Measurements from ENCODE around the gene MDGA2. TPM values are rescaled to one million over a fixed set of nuclear protein-coding genes. Genes with fewer than 3 reads are reported as not detected.

Gene MDGA2
- total RNA-seq, 2 donors from 2014 or later, result 0.82 to 8.8 TPM

DNA sequence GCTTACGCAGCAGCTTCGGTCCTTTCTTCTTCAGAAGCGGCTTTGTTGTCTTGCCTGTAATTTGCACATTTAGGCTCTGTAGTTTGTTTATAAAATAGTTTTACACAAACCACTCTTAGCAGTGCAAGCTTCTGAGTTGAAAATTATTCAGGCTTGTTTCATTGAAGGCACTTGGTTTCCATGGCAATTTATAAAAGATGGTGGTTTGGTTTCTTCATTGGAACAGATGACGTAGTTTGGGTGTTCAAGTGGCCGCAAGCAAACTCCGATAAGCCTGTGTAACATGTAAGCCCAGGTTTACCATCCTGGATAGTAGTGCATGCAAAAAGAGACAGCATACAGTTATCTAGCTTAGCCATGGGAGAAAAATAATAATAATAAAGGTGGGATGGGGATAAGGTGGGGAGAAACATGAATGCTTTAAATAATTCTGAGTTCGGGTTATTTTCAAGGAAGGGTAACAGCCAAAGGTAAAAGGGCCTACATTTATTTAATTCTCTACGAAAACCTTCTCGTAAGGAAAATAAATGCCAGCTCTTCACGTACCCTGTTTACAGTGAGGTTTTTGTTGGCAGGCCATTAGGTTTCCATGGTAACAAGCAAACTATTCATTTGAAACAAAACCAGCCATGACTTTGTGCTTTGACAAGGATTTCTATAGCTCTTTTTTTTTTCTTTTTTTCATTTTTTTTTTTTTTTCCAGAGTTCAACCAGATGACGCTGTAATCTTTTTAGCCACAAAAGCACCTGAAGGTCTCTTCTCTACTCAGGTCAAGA, 834.3 kb downstream of the MDGA2 start:
- WGBS, 2 experiments (ENCODE audit: insufficient coverage in 1 of 2, insufficient read length in 1 of 2), result 80 to 94% methylated on average over 5 to 11 of the region's 11 CpGs
- H3K27me3 Mint-ChIP-seq (ENCODE audit: insufficient read depth), result no peaks in the 10 kb centered on the region
- Histone ChIP-seq H3K4me1 (ENCODE audit: control insufficient read depth, insufficient read depth, low read length) (no peaks in the 10 kb centered on the region), H3K27ac (ENCODE audit: low read depth, low read length) (peak overlapping the region; percentile 78), H3K27me3 (ENCODE audit: control insufficient read depth, insufficient read depth, low read length, poor library complexity, severe bottlenecking) (no peaks in the 10 kb centered on the region), H3K36me3 (ENCODE audit: control insufficient read depth, insufficient read depth, low read length) (no peaks in the 10 kb centered on the region), H3K9ac (ENCODE audit: extremely low read depth, low read length, poor library complexity, severe bottlenecking) (no peak overlapping the region), H3K4me3 (ENCODE audit: low read length) (no peak overlapping the region), H3K9me3 (ENCODE audit: control insufficient read depth, low read length) (no peaks in the 10 kb centered on the region)
- TF ChIP-seq, protein P1, sequence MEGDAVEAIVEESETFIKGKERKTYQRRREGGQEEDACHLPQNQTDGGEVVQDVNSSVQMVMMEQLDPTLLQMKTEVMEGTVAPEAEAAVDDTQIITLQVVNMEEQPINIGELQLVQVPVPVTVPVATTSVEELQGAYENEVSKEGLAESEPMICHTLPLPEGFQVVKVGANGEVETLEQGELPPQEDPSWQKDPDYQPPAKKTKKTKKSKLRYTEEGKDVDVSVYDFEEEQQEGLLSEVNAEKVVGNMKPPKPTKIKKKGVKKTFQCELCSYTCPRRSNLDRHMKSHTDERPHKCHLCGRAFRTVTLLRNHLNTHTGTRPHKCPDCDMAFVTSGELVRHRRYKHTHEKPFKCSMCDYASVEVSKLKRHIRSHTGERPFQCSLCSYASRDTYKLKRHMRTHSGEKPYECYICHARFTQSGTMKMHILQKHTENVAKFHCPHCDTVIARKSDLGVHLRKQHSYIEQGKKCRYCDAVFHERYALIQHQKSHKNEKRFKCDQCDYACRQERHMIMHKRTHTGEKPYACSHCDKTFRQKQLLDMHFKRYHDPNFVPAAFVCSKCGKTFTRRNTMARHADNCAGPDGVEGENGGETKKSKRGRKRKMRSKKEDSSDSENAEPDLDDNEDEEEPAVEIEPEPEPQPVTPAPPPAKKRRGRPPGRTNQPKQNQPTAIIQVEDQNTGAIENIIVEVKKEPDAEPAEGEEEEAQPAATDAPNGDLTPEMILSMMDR (conservative IDR thresholded peaks at IDR 0.05), result no peak
- H3K4me1 Mint-ChIP-seq, result no peaks in the 10 kb centered on the region
- H3K27ac Mint-ChIP-seq, result no peak overlapping the region
- no peak overlapping the region for H3K4me3 Mint-ChIP-seq
- no peaks in the 10 kb centered on the region for H3K36me3 Mint-ChIP-seq (ENCODE audit: low read depth)
- no peaks in the 10 kb centered on the region for H3K9me3 Mint-ChIP-seq
- DNase-seq, result no peak

DNA sequence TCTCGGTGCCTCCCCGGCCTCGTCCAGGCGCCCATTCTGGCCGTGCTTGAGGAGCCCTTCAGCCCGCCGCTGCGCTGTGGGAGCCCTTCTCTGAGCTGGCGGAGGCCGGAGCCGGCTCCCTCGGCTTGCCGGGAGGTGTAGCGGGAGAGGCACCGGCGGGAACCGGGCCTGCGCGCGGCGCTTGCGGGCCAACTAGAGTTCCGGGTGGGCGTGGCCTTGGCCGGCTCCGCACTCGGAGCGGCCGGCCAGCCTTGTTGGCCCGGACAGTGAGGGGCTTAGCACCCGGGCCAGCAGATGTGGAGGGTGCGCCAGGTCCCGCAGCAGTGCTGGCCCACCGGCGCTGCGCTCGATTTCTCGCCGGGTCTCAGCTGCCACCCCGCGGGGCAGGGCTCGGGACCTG, 855.1 kb downstream of the MDGA2 start:
- TF ChIP-seq, protein P1 (conservative IDR thresholded peaks at IDR 0.05), result no peak
- no peaks in the 10 kb centered on the region for H3K36me3 ChIP-seq (ENCODE audit: control insufficient read depth, insufficient read depth, low read length)
- Mint-ChIP-seq H3K4me1 (peaks cover 34% of the 10 kb centered on the region), H3K27ac (no peak overlapping the region), H3K4me3 (peak overlapping the region; percentile 29), H3K36me3 (ENCODE audit: low read depth) (no peaks in the 10 kb centered on the region), H3K9me3 (peaks cover 5% of the 10 kb centered on the region), H3K27me3 (ENCODE audit: insufficient read depth) (no peaks in the 10 kb centered on the region)
- WGBS, 2 experiments (ENCODE audit: insufficient coverage in 1 of 2, insufficient read length in 1 of 2), result 96 to 100% methylated on average over 7 to 42 of the region's 42 CpGs
- H3K4me3 ChIP-seq (ENCODE audit: low read length), result no peak overlapping the region
- peaks cover 16% of the 10 kb centered on the region for H3K4me1 ChIP-seq (ENCODE audit: control insufficient read depth, insufficient read depth, low read length)
- H3K9ac ChIP-seq (ENCODE audit: extremely low read depth, low read length, poor library complexity, severe bottlenecking), result no peak overlapping the region
- DNase-seq, result peak; percentile 49
- no peak overlapping the region for H3K27ac ChIP-seq (ENCODE audit: low read depth, low read length)
- no peaks in the 10 kb centered on the region for H3K9me3 ChIP-seq (ENCODE audit: control insufficient read depth, low read length)
- no peaks in the 10 kb centered on the region for H3K27me3 ChIP-seq (ENCODE audit: control insufficient read depth, insufficient read depth, low read length, poor library complexity, severe bottlenecking)

DNA sequence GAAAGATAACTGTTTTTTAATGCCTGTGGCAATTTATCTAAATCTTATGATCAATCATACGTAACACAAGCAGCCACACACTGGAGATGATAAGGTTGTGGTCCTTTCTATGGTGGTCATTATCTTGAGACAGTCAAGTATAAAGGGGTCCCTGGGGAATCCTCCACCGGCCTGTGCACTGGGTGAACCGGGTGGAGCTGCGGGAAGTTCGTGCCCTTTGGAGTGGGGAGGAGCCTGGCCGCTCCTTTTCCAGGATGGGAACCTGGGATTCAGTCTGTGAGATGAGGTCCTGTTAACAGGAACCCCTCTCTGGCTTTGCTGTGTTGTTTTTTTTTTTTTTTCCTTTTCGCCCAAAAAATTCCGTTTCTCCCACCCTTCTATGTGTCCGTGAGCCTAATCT, 856.3 kb downstream of the MDGA2 start:
- H3K36me3 Mint-ChIP-seq (ENCODE audit: low read depth), result no peaks in the 10 kb centered on the region
- H3K27ac ChIP-seq (ENCODE audit: low read depth, low read length), result no peak overlapping the region

More for the DNA sequence above, 856.3 kb downstream of the MDGA2 start:
- Histone ChIP-seq H3K27me3 (ENCODE audit: control insufficient read depth, insufficient read depth, low read length, poor library complexity, severe bottlenecking) (no peaks in the 10 kb centered on the region), H3K9ac (ENCODE audit: extremely low read depth, low read length, poor library complexity, severe bottlenecking) (no peak overlapping the region), H3K36me3 (ENCODE audit: control insufficient read depth, insufficient read depth, low read length) (no peaks in the 10 kb centered on the region), H3K9me3 (ENCODE audit: control insufficient read depth, low read length) (no peaks in the 10 kb centered on the region), H3K4me1 (ENCODE audit: control insufficient read depth, insufficient read depth, low read length) (peaks cover 16% of the 10 kb centered on the region), H3K4me3 (ENCODE audit: low read length) (no peak overlapping the region)
- H3K27ac Mint-ChIP-seq, result no peak overlapping the region
- no peaks in the 10 kb centered on the region for H3K27me3 Mint-ChIP-seq (ENCODE audit: insufficient read depth)
- TF ChIP-seq, protein P1 (conservative IDR thresholded peaks at IDR 0.05), result no peak
- WGBS, 2 experiments (ENCODE audit: insufficient coverage in 1 of 2, insufficient read length in 1 of 2), result 96% methylated on average over 9 of the region's 9 CpGs; no CpG with 5 or more reads in 1 of the 2 experiments
- H3K4me1 Mint-ChIP-seq, result peaks cover 34% of the 10 kb centered on the region
- no peak for DNase-seq
- peaks cover 5% of the 10 kb centered on the region for H3K9me3 Mint-ChIP-seq
- H3K4me3 Mint-ChIP-seq, result no peak overlapping the region
